ENCODE results near the gene IFI27.
"Not testable (repeated sequence)": the region's sequence is repeated elsewhere in the genome, so short reads cannot be mapped to it uniquely, and the experiment has no call there.

The IFI27 gene

DNA sequence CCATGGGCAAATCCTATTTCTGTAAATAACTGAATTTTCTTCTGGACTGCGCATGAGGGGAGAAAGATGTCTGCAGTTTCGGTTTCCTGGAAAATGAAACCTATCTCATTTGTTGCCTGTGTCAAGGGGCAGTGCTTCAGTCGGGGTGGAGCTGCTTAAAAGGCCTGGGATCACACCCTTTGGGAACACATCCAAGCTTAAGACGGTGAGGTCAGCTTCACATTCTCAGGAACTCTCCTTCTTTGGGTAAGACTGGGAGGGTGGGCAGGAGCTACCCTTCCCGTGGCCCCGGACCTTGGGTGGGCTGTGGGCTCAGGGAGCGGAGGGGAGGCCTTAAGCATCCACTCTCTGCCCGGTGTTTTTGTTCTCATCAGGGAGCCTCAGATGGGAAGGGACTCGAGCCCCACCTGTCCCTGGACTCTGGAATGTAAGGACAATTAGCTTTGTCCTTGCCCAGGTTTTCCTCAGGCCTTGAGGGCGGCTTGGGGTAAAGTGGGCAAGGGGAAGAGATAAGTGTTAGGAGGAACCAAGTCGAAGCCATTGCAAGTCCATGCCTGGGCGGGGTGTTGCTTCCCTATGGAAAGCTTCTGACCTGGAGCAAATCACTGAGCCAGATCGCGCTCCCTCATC is at the start of gene IFI27:
IFI27 (plus strand) TSS at position 185 of the 630 bp plus-strand sequence.
- no peak for DNase-seq (ENCODE audit: low read depth in 2 of 2)

DNA sequence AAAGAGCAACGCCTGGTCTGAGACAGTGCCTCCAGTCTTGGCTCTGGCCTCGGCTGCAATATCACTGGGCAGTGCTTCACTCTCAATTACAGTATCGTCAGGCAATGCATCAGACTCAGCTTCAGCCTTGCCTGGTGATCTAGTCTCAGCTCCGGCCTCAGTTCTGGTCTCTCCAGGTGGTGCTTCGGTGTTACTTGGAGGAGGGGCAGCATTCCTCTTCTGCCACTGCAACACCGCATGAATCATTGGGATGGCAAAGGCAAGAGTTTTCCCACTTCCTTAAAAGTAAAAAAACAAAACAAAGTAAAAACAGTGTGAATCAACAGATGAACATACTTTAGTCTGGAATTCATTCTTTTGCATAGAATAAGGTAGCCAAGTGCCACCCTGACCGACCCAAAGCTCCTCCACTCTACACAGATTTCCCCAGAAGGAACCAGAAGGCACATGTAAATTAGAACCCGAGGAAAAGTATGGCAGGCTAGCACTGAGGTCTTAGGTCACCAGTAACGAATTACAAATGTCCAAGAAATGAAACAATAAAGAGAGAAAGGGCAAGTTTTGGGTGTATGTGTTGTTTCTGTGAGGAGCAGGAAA is 48.1 kb upstream of the IFI27 start:
- DNase-seq (ENCODE audit: low read depth in 2 of 2): no peak

DNA sequence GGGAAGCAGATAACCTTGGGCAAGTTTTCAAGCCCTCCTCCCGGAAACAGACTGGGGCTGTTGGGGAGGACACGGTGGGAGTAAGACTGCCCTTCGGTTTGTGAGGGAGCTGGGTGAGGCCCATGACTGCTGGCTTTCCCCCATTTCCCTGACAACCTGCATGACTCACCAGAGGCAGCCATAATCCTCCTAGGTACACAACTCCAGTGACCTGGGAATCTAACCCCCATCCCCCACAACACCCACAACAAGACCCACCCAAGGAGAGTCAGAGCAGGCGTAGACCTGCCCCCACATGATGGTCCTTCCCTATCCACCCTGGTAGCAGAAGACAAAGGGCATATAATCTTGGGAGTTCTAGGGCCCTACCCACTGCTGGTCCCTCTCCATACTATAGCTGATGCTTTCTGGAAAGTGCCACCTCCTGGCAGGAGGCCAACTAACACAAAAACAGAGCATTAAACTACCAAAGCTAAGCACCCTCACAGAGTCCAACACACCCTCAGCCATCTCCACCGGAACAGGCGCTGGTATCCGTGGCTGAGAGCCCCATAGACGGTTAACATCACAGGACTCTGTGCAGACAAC is 44.4 kb upstream of the IFI27 start:
- no peak for DNase-seq (ENCODE audit: low read depth in 2 of 2)

DNA sequence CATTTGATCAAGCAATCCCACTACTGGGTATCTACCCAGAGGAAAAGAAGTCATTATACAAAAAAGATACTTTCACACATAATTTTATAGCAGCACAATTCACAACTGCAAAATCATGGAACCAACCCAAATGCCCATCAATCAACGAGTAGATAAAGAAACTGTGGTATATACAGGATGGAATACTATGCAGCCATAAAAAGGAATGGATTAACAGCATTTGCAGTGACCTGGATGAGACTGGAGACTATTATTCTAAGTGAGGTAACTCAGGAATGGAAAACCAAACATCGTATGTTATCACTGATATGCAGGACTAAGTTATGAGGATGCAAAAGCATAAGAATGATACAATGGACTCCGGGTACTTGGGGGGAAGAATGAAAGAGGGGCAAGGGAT is 38.5 kb upstream of the IFI27 start:
- DNase-seq (ENCODE audit: low read depth in 2 of 2): not testable (repeated sequence)

DNA sequence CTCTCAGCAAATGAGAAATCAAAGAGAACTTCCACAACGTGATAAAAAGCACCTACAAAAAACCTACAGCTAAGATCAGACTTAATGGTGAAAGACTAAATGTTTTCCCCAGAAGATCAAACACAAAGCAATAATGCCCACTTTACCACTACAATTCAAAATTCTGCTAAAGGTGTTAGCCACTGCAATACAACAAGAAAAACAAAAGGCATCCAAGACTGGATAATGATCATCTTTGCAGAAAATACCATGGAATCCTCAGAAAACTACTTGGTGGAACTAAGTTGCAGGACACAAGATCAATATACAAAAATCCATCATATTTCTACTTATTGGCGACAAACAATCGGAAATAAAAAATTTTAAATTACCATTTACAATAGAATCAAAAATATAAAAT is 36.0 kb upstream of the IFI27 start:
- no peak for DNase-seq (ENCODE audit: low read depth in 2 of 2)

DNA sequence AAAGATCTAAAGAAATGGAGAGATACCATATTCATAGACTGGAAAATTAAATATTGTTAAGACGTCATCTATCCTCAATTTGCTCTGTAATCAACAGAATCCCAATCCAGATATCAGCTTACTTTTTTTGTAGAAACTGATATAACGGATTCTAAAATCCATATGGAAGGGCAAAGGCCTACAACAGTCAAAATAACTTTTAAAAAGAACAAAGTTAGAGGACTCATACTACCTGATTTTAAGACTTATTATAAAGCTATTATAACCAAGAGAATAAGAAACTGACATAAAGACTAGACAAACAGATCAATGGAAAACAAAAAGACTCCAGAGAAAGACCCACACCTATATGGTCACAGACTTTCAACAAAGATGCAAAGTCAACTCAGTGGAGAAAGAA is 35.5 kb upstream of the IFI27 start:
- no peak for DNase-seq (ENCODE audit: low read depth in 2 of 2)

DNA sequence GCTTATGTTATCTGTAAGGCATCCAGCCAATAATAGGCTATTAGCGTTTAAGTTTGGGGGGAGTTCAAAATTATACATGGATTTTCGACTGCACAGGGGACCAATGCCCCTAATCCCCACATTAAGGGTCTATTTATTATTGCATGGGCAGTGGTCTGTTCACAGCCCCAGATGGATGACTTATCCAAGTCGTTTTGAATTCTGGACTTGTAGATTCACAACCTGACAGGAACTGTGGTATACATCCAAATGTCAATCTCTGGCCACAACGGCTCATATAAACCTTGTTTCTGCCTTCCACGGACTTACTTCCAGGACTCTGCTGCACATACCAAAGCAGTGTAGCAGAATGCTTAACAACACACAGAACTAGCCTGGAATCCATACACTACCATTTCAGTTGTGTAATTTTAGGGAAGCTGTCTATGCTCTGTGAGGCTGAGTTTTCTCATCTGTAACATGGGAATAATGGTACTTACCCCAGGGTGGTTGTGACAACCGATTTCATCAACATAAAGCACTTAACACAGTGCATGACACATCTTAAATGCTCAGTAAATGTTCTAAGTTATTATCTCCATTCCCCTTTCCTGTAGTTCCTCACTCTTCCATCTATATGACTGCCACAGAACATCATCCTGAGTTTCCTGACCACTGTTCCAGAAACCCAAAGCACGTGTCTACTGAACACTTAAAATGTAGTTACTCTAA is 33.3 kb upstream of the IFI27 start:
- no peak for DNase-seq (ENCODE audit: low read depth in 2 of 2)

DNA sequence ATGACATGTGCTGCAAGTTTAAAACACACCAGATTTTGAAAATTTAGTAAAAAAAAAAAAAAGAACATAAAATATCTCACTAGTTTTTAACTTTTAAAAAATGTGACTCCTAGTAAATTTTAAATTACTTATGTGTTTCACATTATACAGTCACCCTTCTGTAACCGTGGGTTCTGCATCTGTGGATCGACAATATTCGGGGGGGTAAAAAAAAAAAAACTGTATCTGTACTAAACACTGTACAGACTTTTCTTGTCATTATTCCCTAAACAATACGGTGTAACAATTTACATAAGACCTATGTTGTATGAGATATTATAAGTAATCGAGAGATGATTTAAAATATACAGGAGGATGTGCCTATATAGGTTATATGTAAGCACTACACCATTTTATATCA is 32.7 kb upstream of the IFI27 start:
- DNase-seq (ENCODE audit: low read depth in 2 of 2): no peak

DNA sequence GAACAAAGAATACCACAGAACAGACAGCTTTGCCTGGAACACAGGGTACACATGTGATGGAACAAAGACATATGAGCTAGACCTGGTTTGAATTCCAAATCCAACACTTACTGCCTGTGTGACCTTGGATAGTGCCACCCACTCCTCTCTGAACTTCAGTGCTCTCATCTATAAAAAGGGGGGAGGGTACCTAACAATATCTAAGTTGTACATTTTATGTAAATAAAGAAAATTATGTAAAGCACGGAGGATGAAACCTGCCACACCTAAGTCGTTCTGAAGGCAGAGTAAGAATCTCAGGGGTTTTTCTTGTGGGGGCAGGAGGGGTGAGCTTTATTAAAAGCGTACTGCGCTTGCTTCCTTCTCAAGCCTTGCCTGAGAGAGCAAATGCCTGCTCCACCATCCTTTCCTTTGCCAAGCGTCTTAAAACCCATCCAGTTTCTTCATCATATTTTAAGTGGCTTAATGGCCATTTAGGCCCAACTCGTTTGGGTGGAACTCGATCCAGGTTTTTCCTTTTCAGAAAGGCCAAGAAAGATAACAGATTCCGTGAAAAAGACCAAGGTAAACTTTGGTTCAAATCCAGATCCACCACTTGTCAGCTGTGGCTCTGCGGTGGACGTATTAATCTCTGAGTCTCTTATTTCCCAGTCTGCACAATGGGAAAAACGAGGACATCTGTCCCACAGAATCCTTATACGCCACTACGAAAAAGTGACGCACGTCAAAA is 30.5 kb upstream of the IFI27 start:
- DNase-seq (ENCODE audit: low read depth in 2 of 2): no peak

DNA sequence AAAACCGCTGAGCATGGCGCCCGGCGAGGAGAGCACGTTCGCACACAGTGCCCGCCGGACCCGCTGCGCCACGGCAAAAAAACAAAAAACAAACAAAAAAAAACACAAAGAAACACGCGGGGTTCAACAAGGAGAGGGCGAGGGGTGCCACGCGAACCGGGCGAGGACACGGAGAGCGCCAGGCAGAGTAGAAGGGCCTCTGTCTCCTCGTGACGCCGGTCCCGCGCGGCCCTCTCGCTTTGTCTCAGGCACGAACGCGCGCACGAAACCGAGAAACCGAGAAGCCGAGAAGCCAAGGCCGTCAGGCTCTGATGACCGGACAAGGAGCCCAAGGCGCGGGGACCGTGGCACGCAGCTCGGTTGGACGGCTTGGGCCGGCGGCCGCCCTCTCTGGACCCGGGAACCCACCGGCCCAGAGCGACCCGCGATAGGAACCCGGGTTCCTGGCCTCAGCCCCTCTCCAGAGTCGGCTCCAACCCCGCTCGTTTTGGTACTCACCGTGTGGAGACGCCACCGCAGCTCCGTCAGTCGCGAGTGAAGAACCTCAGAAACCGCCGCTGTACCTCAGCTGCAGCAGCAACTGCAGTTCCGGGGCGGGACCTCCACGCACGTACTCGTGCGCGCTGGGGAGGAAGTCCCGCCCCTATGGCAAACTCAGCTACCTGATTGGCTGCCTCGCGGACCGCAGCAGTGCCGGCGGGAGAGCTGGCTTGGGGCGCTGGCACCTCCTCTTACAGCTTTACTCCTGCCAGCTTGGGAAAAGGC is 29.7 kb upstream of the IFI27 start, which contains the start of the genes DDX24 and IFI27L1:
DDX24 (minus strand) TSS at position 582 of the 765 bp plus-strand sequence. CDS start 1,460 bp downstream, outside the sequence.
IFI27L1 (plus strand) TSS at position 690 of the 765 bp plus-strand sequence. CDS start 15,628 bp downstream, outside the sequence.
- DNase-seq (ENCODE audit: low read depth in 2 of 2): peak; percentile 76 to 80

DNA sequence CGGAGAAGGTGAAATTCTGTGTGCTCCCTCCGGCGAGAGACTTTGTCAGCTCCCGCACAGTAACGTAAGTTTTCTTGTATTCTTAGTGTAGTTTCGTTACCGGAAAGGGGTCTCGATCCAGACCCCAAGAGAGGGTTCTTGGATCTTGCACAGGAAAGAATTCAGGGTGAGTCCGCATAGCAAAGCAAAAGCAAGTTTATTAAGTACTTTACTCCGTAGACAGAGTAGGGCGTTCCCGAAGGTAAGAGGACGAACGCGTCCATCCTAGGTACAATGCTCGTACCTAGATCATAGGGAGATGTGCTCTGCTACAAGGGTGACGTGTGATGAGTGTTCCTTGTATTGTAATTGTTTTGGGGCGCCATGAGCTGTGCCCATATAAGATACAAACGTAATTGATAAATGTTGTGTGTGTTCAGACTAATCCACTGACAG is 29.1 kb upstream of the IFI27 start:
- DNase-seq (ENCODE audit: low read depth in 2 of 2): no peak

DNA sequence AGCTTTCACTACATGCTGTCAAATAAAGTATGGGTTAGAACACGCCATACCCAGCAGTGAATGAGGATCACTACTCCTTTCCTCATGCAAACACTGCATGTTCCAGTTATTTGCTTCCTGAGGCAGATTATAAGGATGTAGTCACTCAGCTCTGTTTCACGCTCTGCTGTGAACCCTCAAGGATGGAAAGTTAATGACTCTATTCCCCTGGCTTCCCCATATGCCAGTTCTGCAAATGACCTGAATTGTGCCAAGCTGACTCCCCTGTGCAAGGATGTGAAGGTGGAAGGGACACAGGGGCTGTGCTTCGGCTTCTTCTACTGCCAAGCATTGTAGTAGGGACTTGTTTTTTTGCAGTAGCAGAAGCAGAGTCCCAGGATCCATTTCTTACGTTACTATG is 22.6 kb upstream of the IFI27 start:
- no peak for DNase-seq (ENCODE audit: low read depth in 2 of 2)

DNA sequence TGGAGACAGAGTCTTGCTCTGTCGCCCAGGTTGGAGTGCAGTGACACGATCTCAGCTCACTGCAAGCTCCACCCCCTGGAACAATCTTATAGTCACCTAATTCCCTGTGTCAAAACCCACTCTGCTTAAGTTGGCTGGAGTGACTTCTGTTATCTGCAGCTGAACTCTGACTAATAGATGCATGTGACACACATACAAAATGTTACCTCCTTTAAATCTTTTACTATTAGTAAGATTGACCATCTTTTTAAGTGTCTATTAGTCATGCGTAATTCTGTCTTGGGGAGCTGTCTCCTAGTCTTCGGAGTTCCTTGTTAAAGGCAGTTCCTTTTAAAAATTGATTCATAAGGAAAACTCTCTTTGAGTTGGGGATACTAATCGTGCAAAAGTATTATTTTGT is 22.0 kb upstream of the IFI27 start:
- DNase-seq (ENCODE audit: low read depth in 2 of 2): no peak

DNA sequence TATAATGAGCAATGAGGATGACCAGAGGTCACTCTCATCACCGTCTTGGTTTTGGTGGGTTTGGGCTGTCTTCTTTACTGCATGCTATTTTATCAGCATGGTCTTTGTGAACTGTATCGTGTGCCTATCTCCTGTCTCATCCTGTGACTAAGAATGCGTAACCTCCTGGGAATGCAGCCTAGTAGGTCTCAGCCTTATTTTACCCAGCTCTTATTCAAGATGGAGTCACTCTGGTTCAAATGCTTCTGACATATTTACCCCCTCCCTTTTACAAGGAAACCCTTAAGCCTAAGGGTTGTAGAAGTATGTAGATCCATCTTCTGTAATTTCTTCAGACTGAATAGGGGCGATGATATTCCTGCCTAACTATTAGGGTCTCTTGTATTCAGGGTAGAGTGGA is 21.1 kb upstream of the IFI27 start:
- no peak for DNase-seq (ENCODE audit: low read depth in 2 of 2)

DNA sequence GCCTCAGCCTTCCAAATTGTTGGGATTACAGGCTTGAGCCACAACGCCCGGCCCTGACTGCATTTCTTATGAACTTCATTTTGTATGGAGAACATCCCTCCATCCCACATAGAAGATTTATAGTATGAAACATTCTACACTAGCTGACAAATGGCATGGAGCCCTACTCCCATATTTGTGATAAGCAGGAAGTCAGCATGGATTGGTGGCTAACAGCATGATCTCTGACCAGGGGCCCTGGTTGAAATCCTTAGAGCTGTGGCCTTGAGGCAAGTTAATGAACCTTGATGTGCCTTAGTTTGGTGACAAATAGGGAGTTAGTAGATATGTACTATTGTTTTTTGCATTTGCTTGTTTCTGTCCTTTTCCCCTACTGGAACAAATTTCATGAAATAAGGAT is 17.1 kb upstream of the IFI27 start:
- DNase-seq (ENCODE audit: low read depth in 2 of 2): no peak

DNA sequence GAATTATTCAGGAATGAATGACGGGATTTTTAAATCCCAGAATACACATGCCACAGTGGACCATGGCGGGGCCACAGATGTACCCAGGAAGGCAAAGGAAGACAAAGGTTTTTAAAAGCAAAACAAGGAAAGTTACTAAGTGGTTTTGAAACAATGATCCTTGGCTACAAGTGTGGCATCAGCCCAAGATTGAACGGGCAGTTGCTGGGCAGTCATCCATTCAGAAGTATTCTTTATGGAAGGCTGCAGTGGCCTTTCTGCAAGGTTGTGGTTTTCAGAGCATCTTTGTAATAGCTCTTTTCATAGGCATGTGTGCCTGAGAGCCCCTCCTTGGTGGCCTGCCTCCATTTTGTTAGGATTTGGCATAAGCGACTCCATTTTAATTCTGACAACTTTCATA is 13.4 kb upstream of the IFI27 start:
- DNase-seq (ENCODE audit: low read depth in 2 of 2): no peak

DNA sequence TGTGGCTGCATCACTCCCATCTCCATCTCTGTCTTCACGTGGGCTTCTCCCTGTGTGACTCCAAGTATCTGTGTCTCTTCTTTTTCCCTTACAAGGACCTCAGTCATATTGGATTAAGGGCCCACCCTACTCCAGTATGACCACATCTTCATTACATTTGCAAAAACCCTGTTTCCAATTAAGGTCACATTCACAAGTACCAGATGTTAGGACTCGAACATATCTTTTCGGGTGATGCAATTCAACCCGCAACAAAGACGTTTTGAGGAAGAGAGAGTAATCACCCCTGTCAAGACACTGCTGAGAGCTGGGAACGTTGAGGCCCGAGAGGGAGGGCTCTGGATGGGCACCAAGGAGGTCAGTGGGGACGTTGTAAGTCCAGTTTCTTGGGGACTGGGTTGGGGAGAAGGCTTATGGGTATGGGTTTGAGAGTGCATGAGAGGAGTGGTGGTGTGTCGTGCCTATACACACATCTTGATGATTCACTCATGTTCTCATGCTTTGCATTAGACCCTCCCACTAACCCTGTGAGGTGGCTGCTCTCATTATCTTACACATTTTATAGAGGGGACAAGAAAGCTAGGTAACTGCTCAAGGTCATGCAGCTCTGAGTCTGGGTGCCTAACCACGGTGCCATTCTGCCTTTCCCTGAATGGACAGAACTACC is 12.1 kb upstream of the IFI27 start:
- DNase-seq (ENCODE audit: low read depth in 2 of 2): peak; percentile 85 to 86

DNA sequence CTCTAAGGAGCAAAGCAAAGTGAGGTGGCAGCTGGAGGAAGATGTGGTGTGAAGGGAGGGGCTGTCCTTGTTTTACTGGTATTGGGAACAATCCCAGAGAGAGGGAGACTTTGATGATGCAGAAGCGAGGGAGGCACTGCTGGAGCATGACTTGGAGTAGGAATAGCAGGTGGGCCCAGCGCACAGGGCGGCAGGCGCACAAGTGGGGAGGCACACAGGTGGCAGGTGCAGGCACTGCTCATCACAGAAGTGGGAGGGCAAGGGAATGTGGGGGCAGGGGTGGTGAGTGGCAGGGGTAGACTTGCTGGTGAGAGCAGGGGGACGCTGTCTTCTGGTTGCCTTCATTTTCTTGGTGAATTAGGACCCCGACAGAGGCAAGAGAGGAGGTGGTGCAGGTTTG is 11.5 kb upstream of the IFI27 start:
- DNase-seq (ENCODE audit: low read depth in 2 of 2): no peak

DNA sequence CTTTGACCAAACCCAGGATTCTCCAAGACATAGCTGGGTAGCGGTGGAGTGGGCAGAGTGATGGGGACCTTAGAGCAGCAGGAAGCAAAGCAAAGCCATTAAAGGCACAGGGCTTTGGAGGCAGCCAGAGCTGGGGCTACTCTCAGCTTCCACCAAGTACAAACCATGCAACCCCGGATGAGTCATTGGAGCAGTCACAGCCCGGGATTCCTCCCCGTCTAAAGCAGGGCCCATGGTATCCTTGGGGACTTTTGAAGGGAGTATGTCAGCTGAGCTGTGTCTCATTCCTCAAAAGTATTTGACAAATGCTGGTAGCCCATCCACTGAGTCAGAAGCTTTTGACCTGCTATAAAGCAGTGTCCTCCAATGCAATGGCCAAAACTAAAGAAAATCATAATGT is 9.7 kb upstream of the IFI27 start:
- peak; percentile 33 to 36 for DNase-seq (ENCODE audit: low read depth in 2 of 2)

DNA sequence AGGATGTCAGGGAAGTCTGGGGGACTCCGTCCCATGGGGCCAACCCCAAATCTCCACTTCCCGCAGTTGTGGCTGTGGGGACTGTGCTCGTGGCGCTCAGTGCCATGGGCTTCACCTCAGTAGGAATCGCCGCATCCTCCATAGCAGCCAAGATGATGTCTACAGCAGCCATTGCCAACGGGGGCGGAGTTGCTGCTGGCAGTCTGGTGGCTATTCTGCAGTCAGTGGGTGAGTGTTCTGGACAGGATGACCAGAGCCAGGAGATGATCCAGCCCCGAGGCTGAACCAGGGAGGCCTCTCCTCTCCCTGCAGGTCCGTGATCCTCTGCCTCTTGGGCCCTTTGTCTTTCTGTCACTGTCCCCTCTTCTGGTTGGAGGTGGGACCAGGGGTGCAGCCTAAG is 8.8 kb upstream of the IFI27 start:
- no peak for DNase-seq (ENCODE audit: low read depth in 2 of 2)
